ENCODE measurements around the gene AGAP9. TPM values are rescaled to one million over a fixed set of nuclear protein-coding genes. Genes with fewer than 3 reads are reported as not detected.
"Not testable (repeated sequence)": the region's sequence is repeated elsewhere in the genome, so short reads cannot be mapped to it uniquely, and the experiment has no call there.

The AGAP9 gene
- total and polyA plus RNA-seq, 9 of the 15 experiments (the other 6 are each of a cell fraction or from before 2014, with no cell fraction given) = 0.37 to 11.7 (median 5.8) TPM

DNA sequence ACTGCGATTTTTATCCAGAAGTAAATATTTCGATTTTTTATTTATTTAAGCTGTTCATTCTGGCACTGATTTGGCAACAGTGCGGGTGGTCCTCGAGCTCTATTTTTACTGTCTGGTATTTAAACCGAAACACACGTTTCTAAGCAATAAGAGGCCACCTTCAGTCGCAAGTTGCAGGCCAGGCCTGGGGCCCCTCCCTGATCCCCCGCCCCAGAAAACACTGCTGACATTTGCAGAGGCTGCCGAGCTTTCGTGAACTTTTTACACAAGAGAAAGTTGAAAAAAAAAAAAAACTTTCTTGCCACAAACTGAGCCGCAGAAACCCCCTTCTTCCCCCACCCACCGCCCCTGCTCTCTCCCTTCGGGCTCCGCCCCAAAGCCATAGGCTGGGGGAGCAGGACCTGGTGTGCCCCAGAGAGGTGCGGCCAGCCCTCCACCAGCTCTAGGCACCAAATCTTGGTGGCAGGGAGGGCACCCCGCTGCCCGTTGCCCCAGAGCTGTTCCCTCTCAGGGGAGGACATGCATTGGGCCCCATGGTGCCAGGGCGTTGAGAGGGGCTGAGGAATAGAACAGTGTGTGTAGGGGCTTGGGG is 42.8 kb upstream of the AGAP9 start:
- H3K9me3 ChIP-seq (replicated peaks; ENCODE audit: control insufficient read depth, insufficient read depth, low read depth, low read length); H4K20me1 ChIP-seq (replicated peaks; ENCODE audit: control insufficient read depth, insufficient read depth, low read length); H3K4me2 ChIP-seq (ENCODE audit: insufficient read depth, low read length); H3K36me3 ChIP-seq (ENCODE audit: control insufficient read depth, insufficient read depth, low read length); POLR2A ChIA-PET; DNase-seq (ENCODE audit: extremely low read depth in 1 of 4, low spot score in 3 of 4); H2AFZ ChIP-seq (ENCODE audit: low read depth, low read length); H3K9me1 ChIP-seq (ENCODE audit: control insufficient read depth, insufficient read depth, low read length); CTCF ChIA-PET (ENCODE audit: low intra/inter-chr PET ratio); H3K9ac ChIP-seq (ENCODE audit: insufficient read depth in 1 of 2, low read depth in 2 of 2, low read length in 2 of 2); H3K27ac ChIP-seq (ENCODE audit: extremely low read depth, low read depth, low read length); intact Hi-C loops (cut with micrococcal nuclease); H3K79me2 ChIP-seq (ENCODE audit: control insufficient read depth, insufficient read depth, low read length); H3K4me1 ChIP-seq (replicated peaks in 1 of 2; ENCODE audit: control insufficient read depth in 2 of 2, insufficient read depth in 2 of 2, low read length in 2 of 2); H3K27me3 ChIP-seq (ENCODE audit: control insufficient read depth in 2 of 2, insufficient read depth in 2 of 2, low read length in 2 of 2); BruUV-seq (replicated peaks); H3K4me3 ChIP-seq; FAIRE-seq: not testable (repeated sequence)
- WGBS (ENCODE audit: insufficient coverage, low coverage, missing lambda C conversion rate) = 3% methylated on average over 8 of the region's 18 CpGs
- in situ Hi-C loops (cut with MboI) = loop anchor here (25.0 kb wide), 1 partner anchor 129 kb away; no protein-coding TSS in a partner anchor
- ATAC-seq = peak; percentile 18; the same call in 1 of the 3 replicates

DNA sequence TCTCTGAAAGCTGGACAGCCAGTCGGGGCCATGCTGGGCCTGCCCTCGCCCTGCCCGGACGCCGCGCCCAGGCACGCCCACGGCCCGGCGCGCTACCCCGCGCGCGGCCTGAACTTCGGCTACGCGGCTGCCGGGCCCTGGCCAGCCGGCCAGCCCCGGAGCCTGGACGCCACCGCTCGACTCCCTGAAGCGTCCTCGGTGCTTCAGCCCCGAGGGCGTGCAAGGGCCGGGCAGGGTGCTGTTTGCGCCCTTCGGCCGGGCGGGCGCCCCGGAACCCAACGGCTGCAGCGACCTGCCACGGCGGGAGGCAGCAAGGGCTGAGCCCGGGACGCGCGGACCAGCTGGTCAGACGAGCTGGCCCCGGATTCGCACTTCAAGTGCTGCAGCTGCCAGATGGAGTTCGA is 42.1 kb upstream of the AGAP9 start:
- H2AFZ ChIP-seq (ENCODE audit: low read depth, low read length); H3K27me3 ChIP-seq (ENCODE audit: control insufficient read depth in 2 of 2, insufficient read depth in 2 of 2, low read length in 2 of 2); DNase-seq (ENCODE audit: extremely low read depth in 1 of 4, low spot score in 3 of 4); BruUV-seq (replicated peaks); H3K36me3 ChIP-seq (ENCODE audit: control insufficient read depth, insufficient read depth, low read length); H3K4me1 ChIP-seq (replicated peaks in 1 of 2; ENCODE audit: control insufficient read depth in 2 of 2, insufficient read depth in 2 of 2, low read length in 2 of 2); FAIRE-seq; H3K9ac ChIP-seq (ENCODE audit: insufficient read depth in 1 of 2, low read depth in 2 of 2, low read length in 2 of 2); H3K4me3 ChIP-seq; H3K27ac ChIP-seq (ENCODE audit: extremely low read depth, low read depth, low read length); CTCF ChIA-PET (ENCODE audit: low intra/inter-chr PET ratio); intact Hi-C loops (cut with micrococcal nuclease); POLR2A ChIA-PET; H3K9me1 ChIP-seq (ENCODE audit: control insufficient read depth, insufficient read depth, low read length); H4K20me1 ChIP-seq (replicated peaks; ENCODE audit: control insufficient read depth, insufficient read depth, low read length); H3K9me3 ChIP-seq (replicated peaks; ENCODE audit: control insufficient read depth, insufficient read depth, low read depth, low read length); H3K79me2 ChIP-seq (ENCODE audit: control insufficient read depth, insufficient read depth, low read length); H3K4me2 ChIP-seq (ENCODE audit: insufficient read depth, low read length); ATAC-seq: not testable (repeated sequence)
- in situ Hi-C loops (cut with MboI) = loop anchor here (25.0 kb wide), 1 partner anchor 128 kb away; no protein-coding TSS in a partner anchor
- 62% methylated on average over 15 of the region's 47 CpGs for WGBS (ENCODE audit: insufficient coverage, low coverage, missing lambda C conversion rate)

DNA sequence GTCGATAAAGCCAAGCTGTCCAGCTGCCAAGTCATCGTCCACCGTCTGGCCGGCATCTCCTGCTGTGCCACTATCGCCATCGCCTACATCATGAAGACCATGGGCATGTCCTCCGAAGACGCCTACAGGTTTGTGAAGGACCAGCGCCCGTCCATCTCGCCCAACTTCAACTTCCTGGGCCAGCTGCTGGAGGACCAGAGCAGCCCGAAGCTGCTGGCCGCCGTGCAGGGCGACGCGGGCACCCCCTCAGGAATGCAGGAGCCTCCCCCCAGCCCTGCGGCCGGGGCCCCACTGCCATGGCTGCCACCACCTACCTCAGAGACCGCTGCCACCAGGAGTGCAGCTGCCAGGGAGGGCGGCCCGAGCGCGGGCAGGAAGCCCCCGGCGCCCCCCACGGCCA is 41.5 kb upstream of the AGAP9 start:
- H3K79me2 ChIP-seq (ENCODE audit: control insufficient read depth, insufficient read depth, low read length); CTCF ChIA-PET (ENCODE audit: low intra/inter-chr PET ratio); H3K27ac ChIP-seq (ENCODE audit: extremely low read depth, low read depth, low read length); BruUV-seq (replicated peaks); H3K9ac ChIP-seq (ENCODE audit: insufficient read depth in 1 of 2, low read depth in 2 of 2, low read length in 2 of 2); H3K4me3 ChIP-seq; H3K4me2 ChIP-seq (ENCODE audit: insufficient read depth, low read length); H4K20me1 ChIP-seq (replicated peaks; ENCODE audit: control insufficient read depth, insufficient read depth, low read length); POLR2A ChIA-PET; ATAC-seq; H3K4me1 ChIP-seq (replicated peaks in 1 of 2; ENCODE audit: control insufficient read depth in 2 of 2, insufficient read depth in 2 of 2, low read length in 2 of 2); H2AFZ ChIP-seq (ENCODE audit: low read depth, low read length); H3K9me3 ChIP-seq (replicated peaks; ENCODE audit: control insufficient read depth, insufficient read depth, low read depth, low read length); H3K27me3 ChIP-seq (ENCODE audit: control insufficient read depth in 2 of 2, insufficient read depth in 2 of 2, low read length in 2 of 2); intact Hi-C loops (cut with micrococcal nuclease); H3K36me3 ChIP-seq (ENCODE audit: control insufficient read depth, insufficient read depth, low read length); H3K9me1 ChIP-seq (ENCODE audit: control insufficient read depth, insufficient read depth, low read length); DNase-seq (ENCODE audit: extremely low read depth in 1 of 4, low spot score in 3 of 4); FAIRE-seq: not testable (repeated sequence)
- in situ Hi-C loops (cut with MboI) = loop anchor here (25.0 kb wide), 1 partner anchor 128 kb away; no protein-coding TSS in a partner anchor
- 39% methylated on average over 15 of the region's 27 CpGs for whole genome bisulfite sequencing (ENCODE audit: insufficient coverage, low coverage, missing lambda C conversion rate)

DNA sequence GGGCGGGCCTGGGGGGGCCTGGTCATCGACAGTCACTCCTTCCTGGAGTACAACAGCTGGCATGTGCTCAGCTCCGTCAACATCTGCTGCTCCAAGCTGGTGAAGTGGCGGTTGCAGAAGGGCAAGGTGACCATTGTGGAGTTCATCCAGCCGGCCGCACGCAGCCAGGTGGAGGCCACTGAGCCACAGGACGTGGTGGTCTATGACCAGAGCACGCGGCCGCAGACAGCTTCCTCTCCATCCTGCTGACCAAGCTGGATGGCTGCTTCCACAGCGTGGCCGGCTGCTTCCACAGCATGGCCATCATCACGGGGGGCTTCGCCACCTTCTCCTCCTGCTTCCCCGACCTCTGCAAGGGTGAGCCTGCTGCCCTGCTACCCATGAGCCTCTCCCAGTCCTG is 40.9 kb upstream of the AGAP9 start:
- H3K4me3 ChIP-seq; H3K27ac ChIP-seq (ENCODE audit: extremely low read depth, low read depth, low read length); H3K9ac ChIP-seq (ENCODE audit: insufficient read depth in 1 of 2, low read depth in 2 of 2, low read length in 2 of 2); intact Hi-C loops (cut with micrococcal nuclease); CTCF ChIA-PET (ENCODE audit: low intra/inter-chr PET ratio); FAIRE-seq; POLR2A ChIA-PET; H3K79me2 ChIP-seq (ENCODE audit: control insufficient read depth, insufficient read depth, low read length); H3K9me3 ChIP-seq (replicated peaks; ENCODE audit: control insufficient read depth, insufficient read depth, low read depth, low read length); H3K36me3 ChIP-seq (ENCODE audit: control insufficient read depth, insufficient read depth, low read length); ATAC-seq; H3K9me1 ChIP-seq (ENCODE audit: control insufficient read depth, insufficient read depth, low read length); H3K27me3 ChIP-seq (ENCODE audit: control insufficient read depth in 2 of 2, insufficient read depth in 2 of 2, low read length in 2 of 2); BruUV-seq (replicated peaks); H4K20me1 ChIP-seq (replicated peaks; ENCODE audit: control insufficient read depth, insufficient read depth, low read length); H2AFZ ChIP-seq (ENCODE audit: low read depth, low read length); DNase-seq (ENCODE audit: extremely low read depth in 1 of 4, low spot score in 3 of 4); H3K4me1 ChIP-seq (replicated peaks in 1 of 2; ENCODE audit: control insufficient read depth in 2 of 2, insufficient read depth in 2 of 2, low read length in 2 of 2); H3K4me2 ChIP-seq (ENCODE audit: insufficient read depth, low read length): not testable (repeated sequence)
- WGBS (ENCODE audit: insufficient coverage, low coverage, missing lambda C conversion rate) = 6% methylated on average over 3 of the region's 16 CpGs
- in situ Hi-C loops (cut with MboI) = loop anchor here (25.0 kb wide), 1 partner anchor 127 kb away; no protein-coding TSS in a partner anchor

Data from K562 (cell line).